HL-60 (cell line): ENCODE data around the gene TBC1D1.

Experiments
- DNase-seq, 2 experiments: peaks; one replicate each; pipeline ENCODE4 v3.0.0-alpha.2; 2010 to 2020; ENCODE audit warnings: low read depth in 1 of 2, low spot score in 1 of 2
- H3K27ac ChIP-seq: fragments of 250-450 bp; sonication (Bioruptor Pico); replicated peaks from 2 replicates; pipeline ENCODE4 v1.5.1; 2020; ENCODE audit warnings: mild to moderate bottlenecking, moderate library complexity
- H3K27me3 ChIP-seq: fragments of 250-450 bp; sonication (Bioruptor Pico); 2 replicates; pipeline ENCODE4 v1.5.1; 2021; ENCODE audit warnings: mild to moderate bottlenecking, moderate library complexity; ENCODE audit not compliant: insufficient read depth, poor library complexity, severe bottlenecking
- H3K4me3 ChIP-seq: replicated peaks from 2 replicates; pipeline ENCODE4 v1.5.1; 2011; ENCODE audit warnings: mild to moderate bottlenecking, control low read depth, low read length; ENCODE audit not compliant: insufficient read depth
- GABPA ChIP-seq: IDR thresholded peaks from 2 replicates; pipeline ENCODE4 v1.6.1; 2012; ENCODE audit warnings: low read depth
- POLR2AphosphoS5 ChIP-seq: IDR thresholded peaks from 2 replicates; pipeline ENCODE4 v1.6.1; 2012; ENCODE audit warnings: low read depth
- SPI1 ChIP-seq: IDR thresholded peaks from 2 replicates; pipeline ENCODE4 v1.6.1; 2012; ENCODE audit warnings: low read depth, mild to moderate bottlenecking, borderline replicate concordance
- TF ChIP-seq, protein P1 (sequence below): IDR thresholded peaks from 2 replicates; pipeline ENCODE4 v1.6.1; 2012; ENCODE audit warnings: low read depth; ENCODE audit not compliant: insufficient replicate concordance
- TF ChIP-seq, protein P2 (sequence below): IDR thresholded peaks from one replicate; pipeline ENCODE4 v1.5.1; 2011; ENCODE audit warnings: low read length, control low read depth, inconsistent platforms; ENCODE audit not compliant: insufficient read depth

TBC1D1 gene

DNA sequence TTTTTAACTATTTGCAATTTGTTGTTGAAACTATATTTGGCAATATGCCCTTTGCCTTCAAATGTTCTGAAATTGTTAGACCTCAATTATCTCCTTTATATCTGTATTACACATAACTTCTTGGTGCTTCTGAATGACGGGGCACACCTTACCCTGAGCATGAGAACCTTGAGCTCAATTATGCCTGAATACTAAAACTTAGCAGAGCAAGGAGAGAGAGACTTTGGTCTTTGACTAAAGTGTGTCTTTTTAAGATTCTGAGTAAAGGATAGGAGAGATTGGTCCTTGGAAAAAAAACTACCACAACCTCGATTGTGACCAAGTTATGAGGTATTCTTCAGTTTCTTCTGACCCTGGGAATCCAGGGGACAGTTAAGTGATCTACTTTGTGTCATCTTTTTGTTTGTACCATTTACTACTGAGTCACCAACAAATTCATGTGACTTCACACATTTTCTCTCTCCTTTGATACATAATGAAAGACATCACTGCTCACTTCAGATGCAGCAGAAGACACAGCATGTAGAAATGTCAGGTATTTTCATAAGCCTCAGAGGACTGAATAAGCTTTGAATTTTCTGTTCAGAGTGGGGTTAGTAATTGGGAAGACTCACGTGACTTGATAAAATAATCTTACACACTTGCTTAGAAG lies 120.8 kb downstream of the TBC1D1 start:
- DNase-seq, result no peak
- TF ChIP-seq GABPA (no peak), POLR2AphosphoS5 (no peak), SPI1 (no peak)
- TF ChIP-seq, protein P1, sequence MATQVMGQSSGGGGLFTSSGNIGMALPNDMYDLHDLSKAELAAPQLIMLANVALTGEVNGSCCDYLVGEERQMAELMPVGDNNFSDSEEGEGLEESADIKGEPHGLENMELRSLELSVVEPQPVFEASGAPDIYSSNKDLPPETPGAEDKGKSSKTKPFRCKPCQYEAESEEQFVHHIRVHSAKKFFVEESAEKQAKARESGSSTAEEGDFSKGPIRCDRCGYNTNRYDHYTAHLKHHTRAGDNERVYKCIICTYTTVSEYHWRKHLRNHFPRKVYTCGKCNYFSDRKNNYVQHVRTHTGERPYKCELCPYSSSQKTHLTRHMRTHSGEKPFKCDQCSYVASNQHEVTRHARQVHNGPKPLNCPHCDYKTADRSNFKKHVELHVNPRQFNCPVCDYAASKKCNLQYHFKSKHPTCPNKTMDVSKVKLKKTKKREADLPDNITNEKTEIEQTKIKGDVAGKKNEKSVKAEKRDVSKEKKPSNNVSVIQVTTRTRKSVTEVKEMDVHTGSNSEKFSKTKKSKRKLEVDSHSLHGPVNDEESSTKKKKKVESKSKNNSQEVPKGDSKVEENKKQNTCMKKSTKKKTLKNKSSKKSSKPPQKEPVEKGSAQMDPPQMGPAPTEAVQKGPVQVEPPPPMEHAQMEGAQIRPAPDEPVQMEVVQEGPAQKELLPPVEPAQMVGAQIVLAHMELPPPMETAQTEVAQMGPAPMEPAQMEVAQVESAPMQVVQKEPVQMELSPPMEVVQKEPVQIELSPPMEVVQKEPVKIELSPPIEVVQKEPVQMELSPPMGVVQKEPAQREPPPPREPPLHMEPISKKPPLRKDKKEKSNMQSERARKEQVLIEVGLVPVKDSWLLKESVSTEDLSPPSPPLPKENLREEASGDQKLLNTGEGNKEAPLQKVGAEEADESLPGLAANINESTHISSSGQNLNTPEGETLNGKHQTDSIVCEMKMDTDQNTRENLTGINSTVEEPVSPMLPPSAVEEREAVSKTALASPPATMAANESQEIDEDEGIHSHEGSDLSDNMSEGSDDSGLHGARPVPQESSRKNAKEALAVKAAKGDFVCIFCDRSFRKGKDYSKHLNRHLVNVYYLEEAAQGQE, result no peak
- TF ChIP-seq, protein P2, sequence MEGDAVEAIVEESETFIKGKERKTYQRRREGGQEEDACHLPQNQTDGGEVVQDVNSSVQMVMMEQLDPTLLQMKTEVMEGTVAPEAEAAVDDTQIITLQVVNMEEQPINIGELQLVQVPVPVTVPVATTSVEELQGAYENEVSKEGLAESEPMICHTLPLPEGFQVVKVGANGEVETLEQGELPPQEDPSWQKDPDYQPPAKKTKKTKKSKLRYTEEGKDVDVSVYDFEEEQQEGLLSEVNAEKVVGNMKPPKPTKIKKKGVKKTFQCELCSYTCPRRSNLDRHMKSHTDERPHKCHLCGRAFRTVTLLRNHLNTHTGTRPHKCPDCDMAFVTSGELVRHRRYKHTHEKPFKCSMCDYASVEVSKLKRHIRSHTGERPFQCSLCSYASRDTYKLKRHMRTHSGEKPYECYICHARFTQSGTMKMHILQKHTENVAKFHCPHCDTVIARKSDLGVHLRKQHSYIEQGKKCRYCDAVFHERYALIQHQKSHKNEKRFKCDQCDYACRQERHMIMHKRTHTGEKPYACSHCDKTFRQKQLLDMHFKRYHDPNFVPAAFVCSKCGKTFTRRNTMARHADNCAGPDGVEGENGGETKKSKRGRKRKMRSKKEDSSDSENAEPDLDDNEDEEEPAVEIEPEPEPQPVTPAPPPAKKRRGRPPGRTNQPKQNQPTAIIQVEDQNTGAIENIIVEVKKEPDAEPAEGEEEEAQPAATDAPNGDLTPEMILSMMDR, result no peak
- no peaks in the 10 kb centered on the region for H3K27me3 ChIP-seq
- no peak overlapping the region for H3K27ac ChIP-seq
- H3K4me3 ChIP-seq, result no peak overlapping the region

DNA sequence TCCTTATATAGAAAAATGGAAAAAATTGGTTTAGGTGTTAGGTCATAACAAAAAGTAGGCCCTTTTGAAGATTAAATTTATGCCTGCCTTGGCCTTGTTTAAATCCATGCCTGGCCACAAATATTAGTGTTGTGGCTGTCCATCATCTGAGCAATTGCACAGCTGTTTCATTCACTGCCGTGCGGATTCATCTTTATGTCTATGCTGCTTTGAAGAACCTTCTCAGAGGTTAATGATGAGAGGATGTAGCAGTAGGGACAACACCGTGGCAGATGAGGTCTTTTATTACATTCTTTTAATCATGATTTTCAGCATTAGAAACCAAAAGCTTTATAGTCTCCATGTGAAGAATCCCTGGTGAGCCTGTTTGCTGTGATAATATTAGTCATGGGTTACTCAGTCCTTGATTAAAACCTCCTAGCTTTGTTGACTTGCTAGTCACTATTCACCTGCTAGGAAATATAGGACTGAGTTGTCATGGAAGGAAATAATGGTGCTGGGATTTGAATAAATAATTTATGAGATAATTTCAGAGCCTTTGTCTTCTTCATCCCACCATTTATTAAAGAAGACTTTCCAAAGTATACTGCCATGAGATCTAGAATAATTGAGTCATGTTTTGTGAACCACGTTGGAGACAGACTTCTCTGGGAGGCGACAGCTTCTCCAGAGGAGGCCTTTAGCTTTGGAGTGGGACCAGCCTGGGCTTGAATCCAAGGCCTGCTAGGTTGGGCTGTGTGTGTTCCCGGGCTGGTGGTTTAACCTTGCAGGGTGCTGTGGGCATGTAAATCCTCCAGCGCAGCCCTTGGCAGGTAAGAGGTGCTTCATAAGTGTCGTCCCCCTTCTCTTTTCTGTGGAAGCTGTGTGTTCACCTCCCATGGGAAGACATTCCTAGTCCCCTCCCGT lies 122.8 kb downstream of the TBC1D1 start:
- TF ChIP-seq SPI1, result no peak
- TF ChIP-seq GABPA, result no peak
- TF ChIP-seq, protein P1, result no peak
- no peak for TF ChIP-seq POLR2AphosphoS5
- TF ChIP-seq, protein P2, result no peak
- Histone ChIP-seq H3K4me3 (no peak overlapping the region), H3K27me3 (no peaks in the 10 kb centered on the region), H3K27ac (no peak overlapping the region)
- no peak for DNase-seq

DNA sequence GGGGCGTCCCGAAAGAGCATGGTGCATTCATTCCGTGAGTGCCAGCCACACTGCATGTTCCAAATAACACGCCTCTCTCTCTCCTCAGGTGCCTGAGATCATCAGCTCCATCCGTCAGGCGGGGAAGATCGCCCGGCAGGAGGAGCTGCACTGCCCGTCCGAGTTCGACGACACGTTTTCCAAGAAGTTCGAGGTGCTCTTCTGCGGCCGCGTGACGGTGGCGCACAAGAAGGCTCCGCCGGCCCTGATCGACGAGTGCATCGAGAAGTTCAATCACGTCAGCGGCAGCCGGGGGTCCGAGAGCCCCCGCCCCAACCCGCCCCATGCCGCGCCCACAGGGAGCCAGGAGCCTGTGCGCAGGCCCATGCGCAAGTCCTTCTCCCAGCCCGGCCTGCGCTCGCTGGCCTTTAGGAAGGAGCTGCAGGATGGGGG lies 123.6 kb downstream of the TBC1D1 start:
- H3K27me3 ChIP-seq, result no peaks in the 10 kb centered on the region
- TF ChIP-seq POLR2AphosphoS5, result no peak
- TF ChIP-seq, protein P1, result no peak
- TF ChIP-seq, protein P2, result no peak
- no peak for TF ChIP-seq GABPA
- TF ChIP-seq SPI1, result no peak
- DNase-seq, result no peak
- no peak overlapping the region for H3K4me3 ChIP-seq
- no peak overlapping the region for H3K27ac ChIP-seq
